ENCODE results near the gene ZDHHC14.

ZDHHC14 gene

DNA sequence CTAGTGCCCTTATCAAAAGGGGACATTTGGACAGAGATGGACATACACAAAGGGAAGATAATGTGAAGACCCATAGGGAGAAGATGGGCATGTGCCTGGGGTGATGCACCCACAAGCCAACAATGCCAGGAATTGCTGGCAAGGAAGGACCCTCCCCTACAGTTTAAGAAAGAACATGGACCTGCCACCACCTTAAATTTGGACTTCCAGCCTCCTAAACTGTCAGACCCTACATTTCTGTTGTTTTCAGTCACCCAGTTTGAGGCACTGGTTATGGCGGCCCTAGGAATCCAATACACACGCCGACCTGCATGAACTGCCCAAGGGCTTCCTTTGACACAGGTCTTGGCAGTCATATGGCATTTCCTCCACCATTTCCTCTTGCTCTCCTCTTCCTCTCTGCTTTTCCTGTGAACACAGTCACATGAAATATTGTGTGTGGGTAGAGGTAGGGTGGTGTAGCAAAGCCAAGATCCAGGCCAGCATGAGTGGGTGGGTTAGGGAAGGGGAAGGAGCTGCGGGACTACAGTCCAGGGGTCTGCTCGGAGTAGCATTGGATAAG is 115.6 kb downstream of the ZDHHC14 start:
- DNase-seq: no peak

DNA sequence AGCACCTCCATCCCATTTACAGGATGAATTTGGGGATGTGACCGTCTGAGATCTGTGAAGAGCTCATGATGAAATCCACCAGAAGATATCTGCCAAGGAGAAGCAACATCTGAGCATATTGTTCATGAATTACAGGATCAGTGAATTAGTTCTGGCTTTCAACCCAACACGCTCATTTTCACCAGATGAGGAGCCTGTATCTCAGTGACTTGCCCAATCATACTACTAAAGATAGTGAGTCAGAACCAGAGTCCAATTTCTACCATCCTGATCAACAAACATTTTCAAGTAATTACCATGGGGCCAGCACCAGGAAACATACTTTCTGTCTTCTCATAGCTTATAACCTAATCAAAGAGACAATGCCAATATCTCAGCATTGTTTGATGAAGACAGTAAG is 116.6 kb downstream of the ZDHHC14 start:
- no peak for DNase-seq

GRCh38 chr6:157498817-157499216 is 117.8 kb downstream of the ZDHHC14 start:
- no peak for DNase-seq

DNA sequence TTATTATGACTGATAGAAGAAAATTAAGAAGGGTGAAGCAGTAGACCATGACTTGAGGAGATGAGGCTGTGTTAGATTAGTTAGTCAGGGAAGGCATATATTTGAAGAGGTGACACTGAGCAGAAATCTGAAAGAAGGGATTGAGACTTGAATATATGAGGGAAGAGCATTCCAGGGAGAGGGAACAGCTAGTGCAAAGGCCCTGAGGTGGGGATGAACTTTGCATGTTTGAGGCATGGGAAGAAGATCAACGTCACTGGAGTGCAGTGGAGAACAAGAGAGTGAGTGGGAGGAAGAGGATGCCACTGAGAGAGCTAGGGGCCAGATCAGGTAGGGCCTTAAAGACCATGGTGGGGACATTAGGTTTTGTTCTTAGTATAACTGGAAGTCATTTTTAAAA is 119.0 kb downstream of the ZDHHC14 start:
- DNase-seq: no peak

DNA sequence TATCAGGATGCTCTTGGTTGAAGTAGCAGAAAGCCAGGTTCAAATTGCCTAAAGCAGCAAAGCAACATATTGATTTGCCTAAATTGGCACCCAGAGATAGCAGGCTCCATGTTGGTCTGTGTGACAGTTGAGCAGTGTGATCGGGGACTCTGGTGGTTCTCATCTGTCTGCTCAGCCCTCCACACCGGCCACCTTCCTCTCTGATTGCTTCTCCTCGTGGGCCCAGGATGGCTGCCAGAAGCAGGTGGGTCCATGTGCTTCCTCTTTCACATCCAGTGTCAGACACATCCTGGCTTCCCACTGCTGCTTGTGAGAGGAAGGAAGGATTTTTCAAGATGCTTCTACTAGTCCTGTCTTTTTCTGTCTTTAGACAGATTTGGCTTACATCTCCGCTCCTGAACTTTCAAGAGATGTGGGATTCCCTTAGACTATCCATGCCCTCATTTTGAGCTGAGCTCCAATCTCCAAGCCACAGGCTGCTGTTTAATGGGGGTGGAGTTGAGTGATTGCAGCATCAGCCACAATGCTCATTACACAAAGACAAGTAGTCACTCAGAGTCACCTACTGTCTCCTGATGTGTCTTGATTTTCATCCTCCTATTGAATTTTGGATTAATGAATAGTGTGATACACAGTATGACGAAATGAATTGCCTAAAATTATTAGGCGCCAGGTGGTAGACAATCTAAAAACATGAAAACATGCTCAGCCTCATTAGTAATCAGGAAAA is 122.2 kb downstream of the ZDHHC14 start:
- no peak for DNase-seq

DNA sequence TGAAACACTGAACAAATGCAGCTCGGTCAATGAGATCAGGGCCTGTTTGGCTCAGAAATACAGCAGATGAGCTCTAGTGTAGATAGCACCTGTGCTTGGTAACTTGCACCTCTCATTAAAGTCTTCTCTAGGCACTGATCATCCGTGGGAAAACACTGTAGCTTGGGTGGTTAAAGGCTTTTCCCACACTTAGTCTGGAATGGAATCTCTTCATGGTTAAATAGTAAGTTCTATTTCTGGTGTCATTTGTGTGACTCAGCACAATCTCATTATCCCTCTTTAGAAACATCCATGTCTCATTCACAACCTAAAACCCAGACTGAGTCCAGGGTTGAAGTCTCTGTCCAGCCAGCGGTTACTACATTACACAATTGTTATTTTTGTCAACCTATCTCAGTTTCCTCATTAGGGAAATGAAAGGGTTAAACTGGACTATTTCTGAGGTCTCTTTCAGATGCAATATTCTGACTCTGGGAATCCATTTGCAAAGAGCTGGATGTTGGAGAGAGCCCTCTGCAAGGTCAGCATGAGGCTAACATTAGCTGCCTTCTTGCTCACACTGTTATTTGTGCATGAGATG is 125.0 kb downstream of the ZDHHC14 start:
- DNase-seq: no peak

GRCh38 chr6:157510323-157511188 is 129.6 kb downstream of the ZDHHC14 start:
- no peak for DNase-seq

GRCh38 chr6:157511682-157512381 is 130.8 kb downstream of the ZDHHC14 start:
- no peak for DNase-seq

DNA sequence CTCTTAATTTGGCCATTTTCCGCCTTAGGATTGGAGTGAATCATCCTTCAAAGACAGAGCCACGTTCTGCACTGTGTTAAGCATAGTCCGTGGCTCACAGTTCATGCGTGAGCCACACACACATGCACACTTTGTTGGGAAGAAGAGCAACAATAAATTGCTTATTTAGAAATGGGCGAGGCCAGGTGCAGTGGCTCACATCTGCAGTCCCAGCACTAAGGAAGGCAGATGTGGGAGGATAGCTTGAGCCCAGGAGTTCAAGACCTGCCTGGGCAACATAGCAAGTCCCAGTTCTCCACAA is 131.3 kb downstream of the ZDHHC14 start:
- no peak for DNase-seq

- DNase-seq: no peak
These were observed 132.1 kb downstream of the ZDHHC14 start for GRCh38 chr6:157513004-157513603.

DNA sequence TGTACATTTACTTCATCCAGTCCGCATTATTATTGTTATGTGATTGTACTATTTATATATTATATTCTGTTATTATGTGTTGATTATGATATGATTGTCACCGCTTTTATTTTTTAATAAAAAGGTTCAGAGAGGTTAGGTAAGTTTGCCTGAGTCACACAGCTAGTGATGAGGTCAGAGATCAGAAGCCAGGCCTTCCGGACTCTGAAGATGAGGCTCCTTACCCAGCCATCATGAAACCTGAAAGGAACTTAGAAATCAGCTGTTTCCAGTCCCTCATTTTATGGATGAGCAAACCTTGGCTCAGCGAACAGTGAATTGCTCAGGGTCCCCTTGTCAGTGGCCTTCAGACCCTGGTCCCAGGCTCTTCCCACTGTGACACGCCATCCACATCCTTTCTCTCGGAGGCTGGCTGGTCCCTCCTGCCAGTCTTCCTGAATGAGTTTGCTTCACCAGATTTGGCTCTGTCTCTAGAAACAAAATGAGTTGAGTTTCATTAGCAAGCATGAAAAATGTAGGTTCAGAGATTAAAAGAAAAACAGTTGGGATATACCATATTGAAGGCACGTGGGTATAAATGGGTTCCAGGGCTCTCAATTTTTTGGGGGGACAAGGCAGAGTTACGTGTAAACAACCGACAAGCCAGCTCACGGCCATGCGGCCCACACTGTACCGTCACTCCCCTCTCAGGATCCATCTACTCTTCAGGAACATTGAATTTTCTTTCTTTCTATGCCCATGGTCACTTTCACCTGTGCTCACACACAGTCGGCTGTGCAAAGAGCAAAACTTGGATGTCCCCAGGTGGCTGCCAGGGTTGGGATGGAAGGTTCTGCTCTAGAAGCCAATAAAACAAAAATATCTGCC is 132.9 kb downstream of the ZDHHC14 start:
- DNase-seq: no peak

DNA sequence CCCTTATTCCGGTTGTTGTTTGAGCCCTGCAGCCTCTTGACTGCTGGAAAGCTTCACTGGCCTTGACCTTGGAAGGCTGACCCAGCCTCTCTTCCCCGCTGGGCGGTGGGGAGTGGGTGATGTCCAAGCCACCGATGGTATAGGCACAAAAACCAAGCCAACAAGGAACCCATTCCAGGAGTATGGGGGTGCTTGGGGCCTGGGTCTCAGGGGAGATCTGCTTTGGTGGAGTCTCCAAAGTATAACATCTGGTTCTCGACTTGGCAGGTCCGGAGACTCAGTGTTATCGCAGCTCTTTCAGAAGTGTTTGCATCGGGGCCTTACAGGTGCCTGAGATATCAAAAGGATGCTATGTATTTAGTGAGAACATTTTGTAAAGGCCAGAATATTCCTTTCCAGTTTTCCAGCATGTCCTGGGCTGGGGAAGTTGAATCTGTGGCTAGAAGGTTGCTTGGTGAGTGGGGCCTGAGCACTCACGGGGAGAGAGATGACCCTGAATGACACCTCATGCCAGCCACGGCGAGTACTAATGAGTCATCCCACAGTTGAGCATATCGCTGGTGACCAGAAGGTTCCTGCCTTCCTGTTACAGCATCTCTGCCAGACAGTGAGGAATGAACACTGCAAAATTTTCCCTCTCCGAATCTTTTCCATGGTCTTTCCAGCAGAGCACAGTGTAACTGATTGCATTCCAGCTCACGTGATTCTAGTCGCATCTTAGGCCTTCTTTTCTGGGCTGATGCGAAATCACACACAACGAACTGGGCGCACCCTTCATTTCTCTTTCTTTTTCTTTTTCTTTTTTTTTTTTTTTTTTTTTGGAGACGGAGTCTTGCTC is 133.9 kb downstream of the ZDHHC14 start:
- DNase-seq: no peak

DNA sequence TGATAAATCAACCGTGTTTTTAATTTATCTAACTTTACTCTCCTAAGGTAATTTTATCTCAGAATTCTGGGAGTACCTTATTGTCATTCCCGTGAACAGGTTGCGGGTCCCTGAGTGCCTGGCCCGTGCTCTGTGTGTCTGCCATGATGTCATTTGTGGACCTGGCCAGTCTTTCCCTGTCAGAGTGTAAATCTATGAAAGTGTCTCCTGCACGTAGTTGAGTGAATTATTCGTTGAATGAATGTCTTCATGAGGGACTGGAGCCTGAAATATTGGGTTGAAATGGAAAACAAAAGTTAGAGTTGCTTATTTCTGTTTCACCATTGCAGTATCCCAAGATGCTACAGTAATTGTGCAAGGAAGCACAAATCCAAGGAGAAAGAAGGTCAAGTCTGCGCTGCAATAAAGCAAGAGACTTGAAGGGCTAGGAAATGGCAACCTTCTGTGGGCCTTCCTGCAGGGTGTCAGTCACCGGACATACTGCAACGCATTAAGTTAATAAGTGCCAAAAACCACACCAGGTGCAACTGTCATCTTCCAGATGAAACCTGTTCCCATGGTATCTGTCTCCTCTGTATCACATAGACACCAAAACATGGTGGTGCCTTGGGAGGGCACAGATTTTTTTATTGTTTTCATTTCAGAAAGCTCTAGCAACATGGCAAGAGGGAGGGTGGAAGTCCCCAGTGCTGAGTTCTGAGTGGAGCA is 135.5 kb downstream of the ZDHHC14 start:
- DNase-seq: no peak

DNA sequence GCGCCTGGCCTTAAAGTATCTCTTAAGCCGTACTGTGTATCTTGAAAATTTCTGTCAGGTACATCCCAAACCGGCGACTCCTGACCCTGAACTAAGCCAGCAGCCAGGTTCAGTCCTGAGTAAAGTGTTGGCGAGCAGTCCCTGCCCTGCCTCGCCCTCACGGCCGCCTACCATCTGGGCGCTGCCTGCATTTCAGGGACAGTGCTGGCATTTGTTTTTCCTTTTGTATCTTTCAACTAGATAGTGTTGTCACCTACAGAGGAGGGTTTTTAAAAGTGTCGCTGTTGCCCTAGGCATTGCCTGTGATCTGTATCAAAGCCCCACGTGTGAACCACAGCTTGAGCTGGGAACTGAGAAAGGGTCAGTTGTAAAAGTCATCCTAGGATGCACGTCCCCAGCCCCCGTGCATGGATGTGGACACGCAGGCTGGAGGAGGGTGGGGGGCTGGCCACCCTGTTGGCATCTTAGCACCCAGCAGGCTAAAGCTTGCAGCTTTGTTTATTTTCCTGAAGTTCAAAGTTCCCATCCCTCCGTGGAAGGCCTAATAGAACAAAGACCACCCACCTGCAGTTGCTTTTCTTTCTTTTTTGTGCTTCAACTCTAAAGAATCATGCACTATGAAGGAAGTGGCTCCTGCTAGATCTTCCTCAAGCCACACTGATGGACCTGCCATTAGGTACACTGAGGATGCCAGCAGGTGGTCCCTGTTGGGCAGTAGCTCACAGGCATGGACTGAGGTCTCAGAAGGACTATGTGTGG is 136.8 kb downstream of the ZDHHC14 start:
- DNase-seq: no peak

DNA sequence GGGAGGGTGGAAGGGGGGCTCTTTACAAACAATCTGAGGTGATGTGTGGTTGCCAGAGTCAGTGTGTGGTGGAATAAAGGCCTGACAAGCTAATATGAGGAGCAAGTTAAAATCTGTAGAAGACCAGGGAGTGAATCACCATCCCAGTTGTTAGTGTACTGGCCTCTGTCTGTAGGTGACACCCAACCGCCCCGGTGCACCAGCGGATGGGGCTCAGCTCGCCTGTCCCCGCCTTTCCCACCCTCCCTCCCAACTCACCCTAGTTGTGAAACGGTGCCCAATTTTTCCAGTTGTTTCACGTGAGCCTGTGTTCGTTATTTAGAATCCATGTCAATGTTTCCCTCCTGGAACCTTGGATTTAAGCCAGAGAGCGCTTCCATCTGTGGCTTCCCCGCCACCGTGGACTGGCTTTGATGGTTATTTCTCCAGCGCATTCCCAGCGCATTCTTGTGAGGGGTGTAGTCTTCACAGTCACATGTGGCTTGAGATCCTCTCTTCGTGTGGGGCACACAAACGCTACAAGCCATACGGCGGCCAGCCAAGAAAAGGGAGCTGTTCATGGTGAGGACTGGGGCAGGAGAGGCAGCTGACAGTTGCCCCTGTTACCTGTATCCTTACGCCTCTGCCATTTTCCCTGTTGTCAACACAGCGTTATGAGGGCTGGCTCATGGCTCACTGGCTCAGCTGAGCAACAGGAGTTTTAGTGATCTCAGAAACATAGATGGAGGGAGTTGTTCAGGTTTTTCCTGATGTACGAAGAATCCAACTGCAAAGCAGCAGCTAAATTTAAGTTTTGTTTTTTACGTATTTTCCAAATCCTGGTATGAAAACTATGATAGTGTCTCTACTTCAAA is 137.6 kb downstream of the ZDHHC14 start:
- no peak for DNase-seq

GRCh38 chr6:157519255-157520116 is 138.5 kb downstream of the ZDHHC14 start:
- no peak for DNase-seq

- DNase-seq: no peak
These were observed 139.1 kb downstream of the ZDHHC14 start for GRCh38 chr6:157520117-157520406.

Data from stimulated activated naive CD4-positive, alpha-beta T cell treated with Interleukin-2 at 50 U/mL for 16 hours (primary cell).